Mesodermal cell (in vitro differentiated cells): ENCODE results near the gene DHRSX.
"Not testable (repeated sequence)": the region's sequence is repeated elsewhere in the genome, so short reads cannot be mapped to it uniquely, and the experiment has no call there.

Source experiments
- H3K27ac ChIP-seq: 2 replicates; pipeline ENCODE4 v1.7.0; 2013; ENCODE audit warnings: mild to moderate bottlenecking, low read depth, low read length, moderate library complexity; ENCODE audit not compliant: severe bottlenecking
- H3K36me3 ChIP-seq: 2 replicates; pipeline ENCODE4 v1.7.1; 2013; ENCODE audit warnings: mild to moderate bottlenecking, low read length, moderate library complexity; ENCODE audit not compliant: control insufficient read depth, insufficient read depth
- H3K4me1 ChIP-seq: one replicate; pipeline ENCODE4 v1.7.1; 2013; ENCODE audit warnings: mild to moderate bottlenecking, low read length; ENCODE audit not compliant: insufficient read depth, control insufficient read depth, poor library complexity, severe bottlenecking
- H3K4me3 ChIP-seq: 2 replicates; pipeline ENCODE4 v1.7.0; 2013; ENCODE audit warnings: low read length, control low read depth, mild to moderate bottlenecking; ENCODE audit not compliant: insufficient read depth, poor library complexity, severe bottlenecking; ENCODE audit errors: extremely low read depth
- H3K9me3 ChIP-seq: 2 replicates; pipeline ENCODE4 v1.7.1; 2013; ENCODE audit warnings: mild to moderate bottlenecking, low read length, moderate library complexity; ENCODE audit not compliant: control insufficient read depth
- WGBS, 2 experiments: methylation state at CpG; one replicate each; pipeline ENCODE4 v1.1.5; 2013; ENCODE audit warnings: missing lambda C conversion rate in 2 of 2; ENCODE audit not compliant: insufficient coverage in 2 of 2; 5-methylcytosine and 5-hydroxymethylcytosine counted together

Gene DHRSX

GRCh38 chrX:2462074-2462473 lies 38.7 kb downstream of the DHRSX start:
- H3K4me3 ChIP-seq: no peak overlapping the region
- H3K9me3 ChIP-seq: peaks cover 4% of the 10 kb centered on the region
- no peaks in the 10 kb centered on the region for H3K4me1 ChIP-seq
- 86 to 98% methylated on average over 2 to 5 of the region's 5 CpGs for WGBS, 2 experiments
- peaks cover 4% of the 10 kb centered on the region for H3K36me3 ChIP-seq
- no peak overlapping the region for H3K27ac ChIP-seq

GRCh38 chrX:2461711-2462016 lies 39.1 kb downstream of the DHRSX start:
- Histone ChIP-seq H3K4me1 (no peaks in the 10 kb centered on the region), H3K9me3 (peaks cover 4% of the 10 kb centered on the region), H3K27ac (no peak overlapping the region), H3K36me3 (peaks cover 4% of the 10 kb centered on the region), H3K4me3 (no peak overlapping the region)
- WGBS, 2 experiments: 71 to 100% methylated on average over 2 to 4 of the region's 8 CpGs

GRCh38 chrX:2460821-2461710 lies 39.7 kb downstream of the DHRSX start:
- not testable (repeated sequence) for H3K4me1 ChIP-seq, H3K27ac ChIP-seq
- 82 to 92% methylated on average over 4 to 6 of the region's 17 CpGs for WGBS, 2 experiments

GRCh38 chrX:2460048-2460447 lies 40.7 kb downstream of the DHRSX start:
- 92 to 100% methylated on average over 2 to 4 of the region's 10 CpGs for WGBS, 2 experiments
- H3K27ac ChIP-seq, H3K4me3 ChIP-seq, H3K9me3 ChIP-seq, H3K4me1 ChIP-seq, H3K36me3 ChIP-seq: not testable (repeated sequence)

More at GRCh38 chrX:2460821-2461710, 39.7 kb downstream of the DHRSX start:
- not testable (repeated sequence) for H3K4me3 ChIP-seq, H3K9me3 ChIP-seq, H3K36me3 ChIP-seq

- Histone ChIP-seq H3K36me3 (peaks cover 4% of the 10 kb centered on the region), H3K4me1 (no peaks in the 10 kb centered on the region), H3K27ac (no peak overlapping the region), H3K9me3 (peaks cover 4% of the 10 kb centered on the region), H3K4me3 (no peak overlapping the region)
- 93 to 94% methylated on average over 6 of the region's 6 CpGs for WGBS, 2 experiments
Measured at GRCh38 chrX:2458309-2458708, 42.5 kb downstream of the DHRSX start.

- Histone ChIP-seq H3K36me3 (peaks cover 4% of the 10 kb centered on the region), H3K27ac (no peak overlapping the region), H3K9me3 (peaks cover 4% of the 10 kb centered on the region), H3K4me3 (no peak overlapping the region), H3K4me1 (no peaks in the 10 kb centered on the region)
- 87 to 88% methylated on average over 25 to 26 of the region's 26 CpGs for WGBS, 2 experiments
Measured at GRCh38 chrX:2457289-2458133, 43.3 kb downstream of the DHRSX start.

- 95 to 97% methylated on average over 8 of the region's 8 CpGs for WGBS, 2 experiments
- not testable (repeated sequence) for H3K36me3 ChIP-seq, H3K4me1 ChIP-seq, H3K9me3 ChIP-seq, H3K27ac ChIP-seq, H3K4me3 ChIP-seq
Measured at GRCh38 chrX:2456091-2456490, 44.7 kb downstream of the DHRSX start.

- 92 to 97% methylated on average over 6 of the region's 9 CpGs for WGBS, 2 experiments
- not testable (repeated sequence) for H3K4me1 ChIP-seq, H3K9me3 ChIP-seq
Measured at GRCh38 chrX:2454620-2455019, 46.2 kb downstream of the DHRSX start.

GRCh38 chrX:2452799-2453198 lies 48.0 kb downstream of the DHRSX start:
- Histone ChIP-seq H3K9me3 (no peaks in the 10 kb centered on the region), H3K4me3 (no peak overlapping the region), H3K27ac (no peak overlapping the region), H3K36me3 (peaks cover 2% of the 10 kb centered on the region), H3K4me1 (peaks cover 5% of the 10 kb centered on the region)
- 86 to 97% methylated on average over 3 of the region's 4 CpGs for WGBS, 2 experiments

More at GRCh38 chrX:2454620-2455019, 46.2 kb downstream of the DHRSX start:
- not testable (repeated sequence) for H3K36me3 ChIP-seq, H3K4me3 ChIP-seq, H3K27ac ChIP-seq

- H3K4me1 ChIP-seq: peaks cover 5% of the 10 kb centered on the region
- peaks cover 4% of the 10 kb centered on the region for H3K9me3 ChIP-seq
- H3K36me3 ChIP-seq: peaks cover 7% of the 10 kb centered on the region
- no peak overlapping the region for H3K27ac ChIP-seq
- no peak overlapping the region for H3K4me3 ChIP-seq
- WGBS, 2 experiments: 90% methylated on average over 22 of the region's 22 CpGs
Measured at GRCh38 chrX:2452317-2452784, 48.4 kb downstream of the DHRSX start.
